HUES48 (cell line): ENCODE measurements around the gene AGPAT2.
A peak's percentile ranks its signal among the peaks of the same experiment; 100 is the strongest.
"Not testable (repeated sequence)": the region's sequence is repeated elsewhere in the genome, so short reads cannot be mapped to it uniquely, and the experiment has no call there.

Source experiments
- H3K27ac ChIP-seq: one replicate; pipeline ENCODE4 v1.7.0; 2013; ENCODE audit warnings: low read depth, low read length, inconsistent platforms
- H3K27me3 ChIP-seq: 2 replicates; pipeline ENCODE4 v1.6.1; 2013; ENCODE audit warnings: mild to moderate bottlenecking, low read length; ENCODE audit not compliant: control insufficient read depth, insufficient read depth
- H3K36me3 ChIP-seq: 2 replicates; pipeline ENCODE4 v1.6.1; 2013; ENCODE audit warnings: low read length; ENCODE audit not compliant: control insufficient read depth, insufficient read depth
- H3K4me1 ChIP-seq: 2 replicates; pipeline ENCODE4 v1.6.1; 2013; ENCODE audit warnings: mild to moderate bottlenecking, low read length; ENCODE audit not compliant: control insufficient read depth, insufficient read depth
- H3K4me3 ChIP-seq: 2 replicates; pipeline ENCODE4 v1.5.1; 2013; ENCODE audit warnings: mild to moderate bottlenecking, low read depth, low read length
- H3K9ac ChIP-seq: 2 replicates; pipeline ENCODE4 v1.6.1; 2013; ENCODE audit warnings: mild to moderate bottlenecking, low read depth, low read length, moderate library complexity
- H3K9me3 ChIP-seq: 2 replicates; pipeline ENCODE4 v1.6.1; 2013; ENCODE audit warnings: low read length; ENCODE audit not compliant: control insufficient read depth, insufficient read depth

Gene AGPAT2

GRCh38 chr9:136711219-136711648 lies 24.0 kb upstream of the AGPAT2 start:
- H3K36me3 ChIP-seq, H3K4me1 ChIP-seq: not testable (repeated sequence)
- H3K4me3 ChIP-seq: peak overlapping the region; percentile 90

GRCh38 chr9:136710543-136710942 lies 23.3 kb upstream of the AGPAT2 start:
- Histone ChIP-seq H3K9me3 (no peaks in the 10 kb centered on the region), H3K4me3 (no peak overlapping the region), H3K9ac (no peak overlapping the region), H3K27me3 (0 out of 2 replicates have a peak, but pooled peaks cover 13% of the 10 kb centered on the region), H3K27ac (no peak overlapping the region), H3K4me1 (peaks cover 7% of the 10 kb centered on the region; the same call in 1 of the 2 replicates), H3K36me3 (no peaks in the 10 kb centered on the region)

More at GRCh38 chr9:136711219-136711648, 24.0 kb upstream of the AGPAT2 start:
- H3K9me3 ChIP-seq, H3K9ac ChIP-seq, H3K27ac ChIP-seq: not testable (repeated sequence)
- 0 out of 2 replicates have a peak, but pooled peaks cover 13% of the 10 kb centered on the region for H3K27me3 ChIP-seq

- H3K4me1 ChIP-seq: peaks cover 7% of the 10 kb centered on the region; the same call in 1 of the 2 replicates
- no peak overlapping the region for H3K27ac ChIP-seq
- no peaks in the 10 kb centered on the region for H3K9me3 ChIP-seq
- H3K4me3 ChIP-seq: no peak overlapping the region
- 0 out of 2 replicates have a peak, but pooled peaks cover 13% of the 10 kb centered on the region for H3K27me3 ChIP-seq
- no peak overlapping the region for H3K9ac ChIP-seq
- H3K36me3 ChIP-seq: no peaks in the 10 kb centered on the region
Observed at GRCh38 chr9:136709454-136710109, 22.3 kb upstream of the AGPAT2 start.

- no peaks in the 10 kb centered on the region for H3K9me3 ChIP-seq
- H3K36me3 ChIP-seq: no peaks in the 10 kb centered on the region
- H3K9ac ChIP-seq: no peak overlapping the region
- H3K4me1 ChIP-seq: no peaks in the 10 kb centered on the region; the same call in 1 of the 2 replicates
- H3K27me3 ChIP-seq: 0 out of 2 replicates have a peak, but pooled peaks cover 13% of the 10 kb centered on the region
- H3K4me3 ChIP-seq: no peak overlapping the region
- H3K27ac ChIP-seq: no peak overlapping the region
Observed at GRCh38 chr9:136707849-136708517, 20.7 kb upstream of the AGPAT2 start.

GRCh38 chr9:136707011-136707410 lies 19.8 kb upstream of the AGPAT2 start:
- no peak overlapping the region for H3K9ac ChIP-seq
- H3K4me3 ChIP-seq: no peak overlapping the region
- no peaks in the 10 kb centered on the region for H3K9me3 ChIP-seq
- no peak overlapping the region for H3K27ac ChIP-seq
- H3K36me3 ChIP-seq: no peaks in the 10 kb centered on the region
- no peaks in the 10 kb centered on the region for H3K4me1 ChIP-seq
- H3K27me3 ChIP-seq: 0 out of 2 replicates have a peak, but pooled peaks cover 13% of the 10 kb centered on the region

GRCh38 chr9:136705564-136705963 lies 18.3 kb upstream of the AGPAT2 start:
- Histone ChIP-seq H3K4me1 (peaks cover 3% of the 10 kb centered on the region; the same call in 1 of the 2 replicates), H3K36me3 (no peaks in the 10 kb centered on the region), H3K27ac (no peak overlapping the region), H3K9me3 (no peaks in the 10 kb centered on the region), H3K27me3 (0 out of 2 replicates have a peak, but pooled peaks cover 2% of the 10 kb centered on the region), H3K9ac (no peak overlapping the region), H3K4me3 (no peak overlapping the region)

- not testable (repeated sequence) for H3K4me1 ChIP-seq, H3K9me3 ChIP-seq, H3K27me3 ChIP-seq, H3K27ac ChIP-seq, H3K36me3 ChIP-seq, H3K4me3 ChIP-seq, H3K9ac ChIP-seq
Observed at GRCh38 chr9:136704741-136705140, 17.5 kb upstream of the AGPAT2 start.

- no peaks in the 10 kb centered on the region for H3K36me3 ChIP-seq
- no peaks in the 10 kb centered on the region for H3K9me3 ChIP-seq
- H3K4me3 ChIP-seq: no peak overlapping the region
- no peak overlapping the region for H3K9ac ChIP-seq
- no peaks in the 10 kb centered on the region for H3K27me3 ChIP-seq
- peaks cover 3% of the 10 kb centered on the region; the same call in 1 of the 2 replicates for H3K4me1 ChIP-seq
- H3K27ac ChIP-seq: no peak overlapping the region
Observed at GRCh38 chr9:136703276-136703860, 16.1 kb upstream of the AGPAT2 start.

- peaks cover 3% of the 10 kb centered on the region; the same call in 1 of the 2 replicates for H3K4me1 ChIP-seq
- H3K4me3 ChIP-seq: no peak overlapping the region
- no peak overlapping the region for H3K9ac ChIP-seq
- no peaks in the 10 kb centered on the region for H3K36me3 ChIP-seq
- no peaks in the 10 kb centered on the region for H3K9me3 ChIP-seq
- no peak overlapping the region for H3K27ac ChIP-seq
- H3K27me3 ChIP-seq: no peaks in the 10 kb centered on the region
Observed at GRCh38 chr9:136701668-136702053, 14.4 kb upstream of the AGPAT2 start.

GRCh38 chr9:136700959-136701667 lies 13.9 kb upstream of the AGPAT2 start:
- Histone ChIP-seq H3K27me3 (no peaks in the 10 kb centered on the region), H3K9ac (no peak overlapping the region), H3K4me1 (peaks cover 3% of the 10 kb centered on the region; the same call in 1 of the 2 replicates), H3K4me3 (no peak overlapping the region), H3K27ac (no peak overlapping the region), H3K9me3 (no peaks in the 10 kb centered on the region), H3K36me3 (no peaks in the 10 kb centered on the region)
